Peyer's patch (tissue), 4 donors: ENCODE results near the gene PLCL2. TPM values are rescaled to one million over a fixed set of nuclear protein-coding genes. Genes with fewer than 3 reads are reported as not detected.

Source experiments
- DNase-seq, 3 donors: peaks; one replicate each; pipeline ENCODE4 v3.0.0-alpha.2; 2017 to 2019
- H3K27ac ChIP-seq, 4 donors: fragments of 200-600 bp; sonication (generic); one replicate each; pipeline ENCODE4 v1.5.1; 2016 to 2019
- H3K27me3 ChIP-seq, 2 donors: fragments of 200-600 bp; sonication (generic); one replicate each; pipeline ENCODE4 v1.5.1; 2019
- H3K36me3 ChIP-seq, 3 donors: fragments of 200-600 bp; sonication (generic); one replicate each; pipeline ENCODE4 v1.5.1; 2016 to 2019
- H3K4me1 ChIP-seq, 4 donors: fragments of 200-600 bp; sonication (generic); one replicate each; pipeline ENCODE4 v1.5.1; 2016 to 2019
- H3K4me3 ChIP-seq, 4 donors: fragments of 200-600 bp; sonication (generic); 1 replicate in 3 of 4; 2 replicates in 1 of 4; pipeline ENCODE4 v1.5.1; 2016 to 2019; ENCODE audit warnings: mild to moderate bottlenecking in 1 of 4
- H3K9me3 ChIP-seq, 4 donors: fragments of 200-600 bp; sonication (generic); one replicate each; pipeline ENCODE4 v1.5.1; 2016 to 2019; ENCODE audit warnings: mild to moderate bottlenecking in 1 of 4
- POLR2A ChIP-seq, 2 donors: fragments of 450-650 bp; IDR thresholded peaks; one replicate each; pipeline ENCODE4 v1.5.1; 2017; ENCODE audit warnings: antibody characterized with exemption in 2 of 2, mild to moderate bottlenecking in 2 of 2, moderate library complexity in 2 of 2
- total RNA-seq, 4 donors: library from RNA; depleted of rRNA; stranded (reverse); fragments of >200 nt; gene quantifications; one replicate each; pipeline ENCODE4 v1.1.0, GENCODE V29; 2016
- TF ChIP-seq, protein P1 (sequence below), 6 experiments: fragments of 450-650 bp in 4 of 6; fragments of 200-600 bp in 2 of 6; sonication (generic) in 1 of 6; IDR thresholded peaks; one replicate each; pipeline ENCODE4 v1.5.1; 2017 to 2019; ENCODE audit warnings: antibody characterized with exemption in 6 of 6, mild to moderate bottlenecking in 3 of 6, moderate library complexity in 1 of 6

The PLCL2 gene
- 10 to 100 TPM; 21.8 to 39.6 (median 25.4) TPM for total RNA-seq

DNA sequence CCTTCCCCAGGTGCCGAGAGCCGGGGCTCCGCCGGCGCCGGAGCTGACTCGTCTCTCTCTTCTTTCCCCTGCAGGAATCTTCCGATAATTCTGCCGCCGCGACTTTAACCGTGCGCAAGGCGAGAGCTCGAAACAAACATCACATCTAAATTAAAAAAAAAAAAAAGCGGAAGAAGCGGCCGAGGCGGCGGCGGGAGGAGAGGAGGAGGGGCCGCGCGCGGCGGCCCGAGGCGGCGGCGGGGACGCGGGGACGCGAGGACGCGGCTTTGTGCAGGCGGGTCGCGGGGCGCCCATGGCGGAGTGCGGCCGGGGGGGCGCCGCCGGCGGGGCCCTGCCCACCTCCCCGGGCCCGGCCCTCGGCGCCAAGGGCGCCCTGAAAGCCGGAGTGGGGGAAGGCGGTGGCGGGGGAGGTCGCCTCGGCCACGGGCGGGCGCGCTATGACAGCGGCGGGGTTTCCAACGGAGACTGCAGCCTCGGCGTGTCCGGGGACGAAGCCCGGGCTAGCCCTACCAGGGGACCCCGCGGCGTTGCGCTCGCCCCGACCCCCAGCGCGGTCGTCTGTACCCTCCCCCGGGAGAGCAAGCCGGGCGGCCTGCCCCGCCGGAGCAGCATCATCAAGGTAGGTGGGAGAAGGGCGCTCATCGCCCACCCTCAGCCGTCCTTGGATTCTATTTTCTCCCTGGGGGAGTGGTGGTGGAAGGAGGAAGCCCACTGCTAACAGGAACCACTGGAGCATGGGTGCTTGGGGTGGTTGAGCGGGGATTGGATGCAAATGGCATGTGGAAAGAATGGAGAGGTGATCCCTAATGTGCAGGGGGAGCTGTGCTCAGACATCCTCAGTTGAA is at the start of gene PLCL2:
PLCL2 (plus strand) TSS at position 208 of the 845 bp plus-strand sequence; CDS start at position 293, 85 bp downstream.
- DNase-seq = peak; percentile 61 to 82 (median 77)
- TF ChIP-seq POLR2A (IDR thresholded peaks at IDR 0.05) = peak; percentile 24 to 26
- TF ChIP-seq, protein P1, sequence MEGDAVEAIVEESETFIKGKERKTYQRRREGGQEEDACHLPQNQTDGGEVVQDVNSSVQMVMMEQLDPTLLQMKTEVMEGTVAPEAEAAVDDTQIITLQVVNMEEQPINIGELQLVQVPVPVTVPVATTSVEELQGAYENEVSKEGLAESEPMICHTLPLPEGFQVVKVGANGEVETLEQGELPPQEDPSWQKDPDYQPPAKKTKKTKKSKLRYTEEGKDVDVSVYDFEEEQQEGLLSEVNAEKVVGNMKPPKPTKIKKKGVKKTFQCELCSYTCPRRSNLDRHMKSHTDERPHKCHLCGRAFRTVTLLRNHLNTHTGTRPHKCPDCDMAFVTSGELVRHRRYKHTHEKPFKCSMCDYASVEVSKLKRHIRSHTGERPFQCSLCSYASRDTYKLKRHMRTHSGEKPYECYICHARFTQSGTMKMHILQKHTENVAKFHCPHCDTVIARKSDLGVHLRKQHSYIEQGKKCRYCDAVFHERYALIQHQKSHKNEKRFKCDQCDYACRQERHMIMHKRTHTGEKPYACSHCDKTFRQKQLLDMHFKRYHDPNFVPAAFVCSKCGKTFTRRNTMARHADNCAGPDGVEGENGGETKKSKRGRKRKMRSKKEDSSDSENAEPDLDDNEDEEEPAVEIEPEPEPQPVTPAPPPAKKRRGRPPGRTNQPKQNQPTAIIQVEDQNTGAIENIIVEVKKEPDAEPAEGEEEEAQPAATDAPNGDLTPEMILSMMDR (IDR thresholded peaks at IDR 0.05) = no peak
- Histone ChIP-seq H3K4me1 (peaks cover 0 to 20% (median 4%) of the 10 kb centered on the region in 4 donors), H3K36me3 (no peaks in the 10 kb centered on the region), H3K27me3 (no peaks in the 10 kb centered on the region), H3K9me3 (no peaks in the 10 kb centered on the region), H3K27ac (peak within 1 kb of the TSS; percentile 92 to 96 (median 94)), H3K4me3 (peak within 1 kb of the TSS; percentile 84 to 98 (median 88))

DNA sequence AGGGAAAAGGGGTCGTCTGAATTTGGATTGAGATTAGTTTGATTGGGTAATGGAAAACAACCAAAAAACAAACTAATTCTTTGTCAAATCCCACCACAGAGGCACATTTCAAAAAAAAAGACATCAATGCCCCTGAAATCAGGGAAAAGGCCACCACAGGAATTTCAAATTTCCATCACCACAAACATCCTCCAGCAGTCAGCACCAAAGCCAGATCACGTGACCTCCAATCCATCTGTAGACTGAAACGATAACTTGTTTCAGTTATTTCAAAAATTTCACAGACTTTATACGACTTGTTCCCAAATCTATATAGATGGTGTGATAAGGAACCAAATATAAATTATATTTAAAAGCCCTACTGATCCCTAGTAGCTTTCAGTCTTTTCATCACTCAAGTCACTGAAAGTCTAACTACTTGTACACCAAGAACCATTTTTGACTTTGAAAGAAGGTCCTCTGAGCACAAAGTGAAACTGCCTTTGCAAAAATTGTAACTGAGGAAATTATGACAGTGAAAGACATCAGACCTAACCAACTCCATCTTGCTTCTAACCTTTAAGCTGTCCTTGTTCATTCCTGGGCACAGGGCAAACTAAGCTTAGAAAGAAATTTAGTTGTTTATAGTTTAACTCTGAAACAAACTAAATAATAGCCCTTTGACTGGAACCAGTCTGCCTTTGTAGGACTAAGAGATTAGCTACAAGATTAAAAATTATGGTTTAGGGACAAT is 48.1 kb upstream of the PLCL2 start:
- H3K9me3 ChIP-seq = no peaks in the 10 kb centered on the region
- H3K4me1 ChIP-seq = peaks cover 0 to 15% (median 2%) of the 10 kb centered on the region in 4 donors
- H3K36me3 ChIP-seq = no peaks in the 10 kb centered on the region
- no peak overlapping the region for H3K27ac ChIP-seq
- no peaks in the 10 kb centered on the region for H3K27me3 ChIP-seq
- H3K4me3 ChIP-seq = no peak overlapping the region
- no peak for TF ChIP-seq POLR2A (IDR thresholded peaks at IDR 0.05)
- TF ChIP-seq, protein P1 (IDR thresholded peaks at IDR 0.05) = no peak
- no peak for DNase-seq

DNA sequence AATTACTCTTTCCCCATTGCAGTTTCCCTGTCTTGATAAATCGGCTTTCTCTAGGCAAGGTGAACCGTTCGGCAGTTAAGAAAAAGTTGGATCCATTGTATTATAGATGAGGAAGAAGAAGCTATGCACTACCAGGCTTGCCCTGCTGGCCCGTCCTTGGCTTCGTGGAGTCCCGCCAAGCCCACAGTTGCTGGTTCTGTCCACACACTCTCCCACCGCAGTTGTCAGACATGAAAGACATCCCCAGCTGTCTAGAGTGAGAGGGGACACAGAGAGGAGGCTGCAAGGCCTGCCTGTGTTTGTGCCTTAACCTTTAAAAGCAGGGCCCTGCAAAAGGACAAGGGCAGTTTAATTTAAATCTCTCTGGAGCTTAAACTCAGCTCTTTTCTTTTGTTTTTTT is 47.2 kb upstream of the PLCL2 start:
- Histone ChIP-seq H3K36me3 (no peaks in the 10 kb centered on the region), H3K27ac (no peak overlapping the region), H3K27me3 (no peaks in the 10 kb centered on the region), H3K9me3 (no peaks in the 10 kb centered on the region), H3K4me1 (peaks cover 0 to 21% (median 3%) of the 10 kb centered on the region in 4 donors), H3K4me3 (no peak overlapping the region)
- DNase-seq = no peak
- TF ChIP-seq, protein P1 (IDR thresholded peaks at IDR 0.05) = no peak
- no peak for TF ChIP-seq POLR2A (IDR thresholded peaks at IDR 0.05)

DNA sequence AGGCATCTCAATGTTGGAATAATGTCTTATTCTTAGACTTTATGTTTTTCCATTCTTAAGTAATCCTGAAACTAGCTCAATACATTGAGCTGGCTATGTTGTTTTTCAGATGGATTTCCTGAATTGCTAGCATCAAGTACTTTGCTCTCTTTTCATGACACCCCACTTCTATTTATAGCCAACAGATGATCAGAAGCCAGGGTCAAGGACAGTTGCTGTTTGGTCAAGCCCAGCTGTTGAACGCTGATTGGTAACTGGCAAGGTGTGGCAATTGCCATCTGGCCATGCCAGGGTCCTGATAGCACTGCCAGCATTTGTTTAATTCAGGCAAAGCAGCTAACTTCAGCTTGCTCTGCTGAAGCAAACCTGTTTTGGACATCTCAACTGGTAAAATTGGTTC is 46.2 kb upstream of the PLCL2 start:
- TF ChIP-seq, protein P1 (IDR thresholded peaks at IDR 0.05) = no peak
- no peak for TF ChIP-seq POLR2A (IDR thresholded peaks at IDR 0.05)
- DNase-seq = peak in 2 of 3 donors; percentile 67 to 71
- H3K9me3 ChIP-seq = no peaks in the 10 kb centered on the region
- H3K4me3 ChIP-seq = no peak overlapping the region
- H3K36me3 ChIP-seq = no peaks in the 10 kb centered on the region
- no peaks in the 10 kb centered on the region for H3K27me3 ChIP-seq
- H3K27ac ChIP-seq = peak overlapping the region in 1 of 4 donors; percentile 61
- H3K4me1 ChIP-seq = peaks cover 2 to 30% (median 12%) of the 10 kb centered on the region in 4 donors

DNA sequence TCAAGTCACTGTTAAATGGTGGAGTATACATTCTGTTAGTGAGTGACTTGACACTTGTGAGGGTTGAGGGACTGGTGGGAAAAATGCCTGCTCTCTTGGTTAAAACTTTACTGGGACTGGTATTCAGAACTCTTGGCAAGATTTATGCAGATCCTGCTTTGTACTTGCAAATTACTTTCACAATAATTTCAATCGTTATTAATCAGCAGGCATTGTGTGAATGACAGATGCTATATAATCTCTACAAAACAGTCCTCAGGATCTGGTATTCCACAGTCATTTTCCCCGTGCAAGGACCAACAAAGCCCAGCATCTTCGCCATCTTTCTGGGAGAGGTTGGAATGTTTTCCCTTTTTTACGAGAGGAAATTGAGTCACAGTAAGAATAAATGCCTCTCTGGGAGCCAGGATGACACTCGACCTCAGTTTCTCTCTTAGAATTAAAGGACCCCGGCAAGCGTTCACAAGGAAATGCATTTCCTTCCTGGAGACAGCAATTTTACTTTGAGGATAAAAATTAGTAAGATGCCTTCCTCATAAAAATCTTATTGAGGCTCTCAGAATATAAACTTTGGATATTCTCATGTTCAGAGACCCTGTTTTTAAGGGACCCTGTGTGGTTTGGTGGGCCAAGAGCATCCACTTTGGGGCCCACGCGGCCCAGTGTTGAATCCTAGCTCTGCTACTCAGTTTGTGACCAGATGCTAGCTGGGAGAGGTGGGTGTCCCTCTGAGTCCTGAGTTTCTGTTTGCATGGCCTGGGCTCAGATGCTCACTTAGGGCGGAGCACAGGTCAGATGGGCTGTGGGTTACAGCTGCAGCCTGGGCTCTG is 45.3 kb upstream of the PLCL2 start:
- Histone ChIP-seq H3K4me3 (no peak overlapping the region), H3K9me3 (no peaks in the 10 kb centered on the region), H3K27ac (peak overlapping the region in 1 of 4 donors; percentile 61), H3K4me1 (peaks cover 2 to 32% (median 13%) of the 10 kb centered on the region in 4 donors), H3K36me3 (no peaks in the 10 kb centered on the region), H3K27me3 (no peaks in the 10 kb centered on the region)
- TF ChIP-seq, protein P1 (IDR thresholded peaks at IDR 0.05) = no peak
- no peak for TF ChIP-seq POLR2A (IDR thresholded peaks at IDR 0.05)
- DNase-seq = no peak
